ENCODE measurements around the gene PLCL1. TPM values are rescaled to one million over a fixed set of nuclear protein-coding genes. Genes with fewer than 3 reads are reported as not detected.

PLCL1 gene
- total and polyA plus RNA-seq, 10 of the 15 experiments (the other 5 are each of a cell fraction or from before 2014, with no cell fraction given), result 0.03 to 1.5 (median 0.22) TPM

- ChIA-PET RAD21 (ENCODE audit: unreplicated experiment) (interaction anchor here (0.7 to 2.0 kb wide), 14 partner anchors 8 to 215 kb away, joined by 3 to 12 read pairs (median 4); no protein-coding TSS in a partner anchor), CTCF (interaction anchor here (0.9 to 6.0 kb wide), 16 partner anchors 9 to 249 kb away, joined by 3 to 57 read pairs (median 4); partner anchors contain the start of gene PLCL1), SMC1A (ENCODE audit: uncharacterized antibody, unreplicated experiment) (interaction anchor here (0.7 to 7.8 kb wide), 29 partner anchors 9 to 247 kb away, joined by 3 to 60 read pairs (median 4); partner anchors contain the start of gene PLCL1), POLR2A (interaction anchor here (1.0 kb wide), 1 partner anchor 9 kb away, joined by 4 read pairs; no protein-coding TSS in a partner anchor)
- BruUV-seq (replicated peaks), result no TSS peak
- Histone ChIP-seq H4K20me1 (ENCODE audit: control insufficient read depth, insufficient read depth) (no peaks in the 10 kb centered on the region), H3K9ac (ENCODE audit: control insufficient read depth, insufficient read depth, low read length) (no peak overlapping the region), H3K79me2 (ENCODE audit: control insufficient read depth, insufficient read depth, low read length) (no peaks in the 10 kb centered on the region), H3K4me2 (ENCODE audit: control insufficient read depth, insufficient read depth) (no peak overlapping the region), H3K27me3 (replicated peaks in 1 of 2; ENCODE audit: control insufficient read depth in 2 of 2, insufficient read depth in 2 of 2, low read length in 1 of 2) (no peaks in the 10 kb centered on the region), H3K36me3 (ENCODE audit: control insufficient read depth in 2 of 2, insufficient read depth in 2 of 2, low read length in 1 of 2) (no peaks in the 10 kb centered on the region), H3K9me3 (replicated peaks; ENCODE audit: control insufficient read depth, insufficient read depth, low read length) (no peaks in the 10 kb centered on the region), H3K4me1 (ENCODE audit: control insufficient read depth, insufficient read depth, low read length) (no peaks in the 10 kb centered on the region), H2AFZ (ENCODE audit: control insufficient read depth, low read depth, low read length) (no peak overlapping the region), H3K27ac (ENCODE audit: control insufficient read depth, insufficient read depth) (no peak overlapping the region), H3K4me3 (no peak overlapping the region)
- DNase-seq (ENCODE audit: low read depth, low spot score) (no peak), FAIRE-seq (no peak), ATAC-seq (no peak)
- 3% methylated on average over 2 of the region's 2 CpGs for WGBS (ENCODE audit: insufficient coverage, insufficient replicate concordance, low lambda C conversion rate, missing lambda C conversion rate)
- in situ Hi-C loops (cut with MboI), result no loop called here
- TF ChIP-seq STAT1 (conservative IDR thresholded peaks at IDR 0.05) (no peak), NFIC (IDR thresholded peaks at IDR 0.05; ENCODE audit: low read depth, low read length) (no peak)
- intact Hi-C loops (cut with micrococcal nuclease; ENCODE audit: unreplicated experiment), result loop anchor here (10.0 kb wide), 1 partner anchor 242 kb away; no protein-coding TSS in a partner anchor
Observed at GRCh38 chr2:198052741-198053140, 248.3 kb downstream of the PLCL1 start.

GRCh38 chr2:198053148-198053547 is 248.8 kb downstream of the PLCL1 start:
- WGBS (ENCODE audit: insufficient coverage, insufficient replicate concordance, low lambda C conversion rate, missing lambda C conversion rate), result 100% methylated on average over 1 of the region's 1 CpG

More at GRCh38 chr2:198053148-198053547, 248.8 kb downstream of the PLCL1 start:
- H3K79me2 ChIP-seq (ENCODE audit: control insufficient read depth, insufficient read depth, low read length), result no peaks in the 10 kb centered on the region
- TF ChIP-seq USF1 (IDR thresholded peaks at IDR 0.05; ENCODE audit: borderline replicate concordance, extremely low read length, insufficient read depth, low read depth, low read length), result no peak
- TF ChIP-seq ZNF622 (IDR thresholded peaks at IDR 0.05), result no peak
- TF ChIP-seq SIN3A (IDR thresholded peaks at IDR 0.05; ENCODE audit: low read depth, low read length), result no peak
- TF ChIP-seq ZBTB33 (IDR thresholded peaks at IDR 0.05), result no peak
- TF ChIP-seq POLR2AphosphoS5 (IDR thresholded peaks at IDR 0.05; ENCODE audit: low read length), result no peak
- no peak overlapping the region for H3K27ac ChIP-seq (ENCODE audit: control insufficient read depth, insufficient read depth)
- H3K4me2 ChIP-seq (ENCODE audit: control insufficient read depth, insufficient read depth), result no peak overlapping the region
- H3K9me3 ChIP-seq (replicated peaks; ENCODE audit: control insufficient read depth, insufficient read depth, low read length), result no peaks in the 10 kb centered on the region
- DNase-seq (ENCODE audit: low read depth, low spot score) (no peak), FAIRE-seq (no peak), ATAC-seq (no peak)
- BruUV-seq (replicated peaks), result no TSS peak
- H3K27me3 ChIP-seq (replicated peaks in 1 of 2; ENCODE audit: control insufficient read depth in 2 of 2, insufficient read depth in 2 of 2, low read length in 1 of 2), result no peaks in the 10 kb centered on the region
- POLR2A ChIA-PET, result interaction anchor here (0.6 to 1.0 kb wide), 3 partner anchors 10 to 343 kb away, joined by 3 to 5 read pairs (median 4); no protein-coding TSS in a partner anchor
- H3K4me1 ChIP-seq (ENCODE audit: control insufficient read depth, insufficient read depth, low read length), result no peaks in the 10 kb centered on the region
- H2AFZ ChIP-seq (ENCODE audit: control insufficient read depth, low read depth, low read length), result no peak overlapping the region
- no peak overlapping the region for H3K9ac ChIP-seq (ENCODE audit: control insufficient read depth, insufficient read depth, low read length)
- CTCF ChIA-PET, result interaction anchor here (0.6 to 6.0 kb wide), 21 partner anchors 8 to 249 kb away, joined by 3 to 57 read pairs (median 4); partner anchors contain the start of gene PLCL1
- H4K20me1 ChIP-seq (ENCODE audit: control insufficient read depth, insufficient read depth), result no peaks in the 10 kb centered on the region
- SMC1A ChIA-PET (ENCODE audit: uncharacterized antibody, unreplicated experiment), result interaction anchor here (0.7 to 7.8 kb wide), 34 partner anchors 10 to 248 kb away, joined by 3 to 60 read pairs (median 4); partner anchors contain the start of gene PLCL1
- no peaks in the 10 kb centered on the region for H3K36me3 ChIP-seq (ENCODE audit: control insufficient read depth in 2 of 2, insufficient read depth in 2 of 2, low read length in 1 of 2)
- intact Hi-C loops (cut with micrococcal nuclease; ENCODE audit: unreplicated experiment), result loop anchor here (10.0 kb wide), 1 partner anchor 242 kb away; no protein-coding TSS in a partner anchor
- in situ Hi-C loops (cut with MboI), result no loop called here
- H3K4me3 ChIP-seq, result no peak overlapping the region
- RAD21 ChIA-PET (ENCODE audit: unreplicated experiment), result interaction anchor here (0.7 to 2.0 kb wide), 15 partner anchors 9 to 215 kb away, joined by 3 to 12 read pairs (median 4); no protein-coding TSS in a partner anchor
